Spleen (tissue), 11 donors: ENCODE results near the gene TYMP. TPM values are rescaled to one million over a fixed set of nuclear protein-coding genes. Genes with fewer than 3 reads are reported as not detected.

Experiments
- DNase-seq: peaks from one replicate; pipeline ENCODE4 v3.0.0-alpha.2; 2020
- H3K27ac ChIP-seq, 8 donors: fragments of 200-600 bp; sonication (generic) in 7 of 8; 1 replicate in 4 of 8; 2 replicates in 4 of 8; pipeline versions ENCODE4 v1.5.0 to v1.8.0; 2016 to 2021; ENCODE audit warnings: inconsistent platforms in 4 of 8, mild to moderate bottlenecking in 4 of 8, moderate library complexity in 1 of 8
- H3K27me3 ChIP-seq, 7 donors: fragments of 200-600 bp; sonication (generic) in 6 of 7; replicated peaks in 1 of 7; 1 replicate in 4 of 7; 2 replicates in 3 of 7; pipeline versions ENCODE4 v1.5.0 to v1.8.0; 2016 to 2021; ENCODE audit warnings: inconsistent platforms in 3 of 7, mild to moderate bottlenecking in 1 of 7
- H3K36me3 ChIP-seq, 6 donors: fragments of 200-600 bp; sonication (generic) in 5 of 6; 1 replicate in 4 of 6; 2 replicates in 2 of 6; pipeline versions ENCODE4 v1.5.0 to v1.8.0; 2016 to 2021; ENCODE audit warnings: inconsistent platforms in 2 of 6
- H3K4me1 ChIP-seq, 6 donors: fragments of 200-600 bp; sonication (generic) in 5 of 6; 1 replicate in 3 of 6; 2 replicates in 3 of 6; pipeline versions ENCODE4 v1.5.0 to v1.8.0; 2016 to 2021; ENCODE audit warnings: inconsistent platforms in 3 of 6
- H3K4me3 ChIP-seq, 8 donors: fragments of 200-600 bp; sonication (generic) in 7 of 8; 1 replicate in 4 of 8; 2 replicates in 4 of 8; pipeline versions ENCODE4 v1.5.0 to v1.8.0; 2016 to 2021; ENCODE audit warnings: inconsistent platforms in 4 of 8, mild to moderate bottlenecking in 4 of 8, moderate library complexity in 2 of 8
- H3K9me3 ChIP-seq, 8 donors: fragments of 200-600 bp; sonication (generic) in 7 of 8; 1 replicate in 4 of 8; 2 replicates in 4 of 8; pipeline versions ENCODE4 v1.5.0 to v1.8.0; 2016 to 2021; ENCODE audit warnings: inconsistent platforms in 4 of 8
- CTCF ChIP-seq, 11 experiments: fragments of 200-600 bp in 7 of 11; fragments of 450-650 bp in 4 of 11; sonication (generic) in 4 of 11; IDR thresholded peaks in 8 of 11; conservative IDR thresholded peaks in 3 of 11; 1 replicate in 7 of 11; 2 replicates in 4 of 11; pipeline versions ENCODE4 v1.4.0 to v1.8.0; 2016 to 2021; ENCODE audit warnings: antibody characterized with exemption in 11 of 11, inconsistent platforms in 4 of 11, mild to moderate bottlenecking in 1 of 11
- POLR2A ChIP-seq, 3 donors: fragments of 450-650 bp; IDR thresholded peaks; one replicate each; pipeline ENCODE4 v1.5.1; 2017; ENCODE audit warnings: antibody characterized with exemption in 3 of 3, mild to moderate bottlenecking in 1 of 3
- POLR2AphosphoS5 ChIP-seq, 3 donors: sonication (generic); formaldehyde crosslinking; IDR thresholded peaks; one replicate each; pipeline ENCODE4 v1.5.1; 2017; ENCODE audit warnings: antibody characterized with exemption in 3 of 3
- WGBS, 5 donors: extraction: QIAGEN DNeasy Blood & Tissue Kit in 3 of 5; methylation state at CpG; one replicate each; pipeline versions ENCODE4 v1.1.5 to v1.1.7; 2013 to 2018; 5-methylcytosine and 5-hydroxymethylcytosine counted together
- intact Hi-C: fragments of 100-400 bp; cut with DNase I; formaldehyde crosslinking; loops from one replicate; pipeline ENCODE4 v1.15.0; 2023; ENCODE audit warnings: low total_unique reads
- polyA plus RNA-seq, 3 donors: library from polyadenylated mRNA; stranded (reverse); fragments of 200-250 nt; gene quantifications; one replicate each; pipeline ENCODE4 v1.2.1, GENCODE V29; 2013
- total RNA-seq, 7 donors: library from RNA; depleted of rRNA in 3 of 7; stranded (reverse); fragments of >200 nt in 3 of 7; fragmentation: NEBNext Ultra II Directional in 4 of 7; extraction: Animal tissue kit (Norgen Biotek cat#: 25700) in 4 of 7; gene quantifications; one replicate each; pipeline versions ENCODE4 v1.1.0 to v1.2.1, GENCODE V29; 2016 to 2021
- donor health status: healthy with polysubstance abuse.
- donor health status: DM: no; HTN: no; CAD: no; lungs with moderate emphysema.
- donor health status: DM: no; HTN: no; CAD: no.
- donor health status: Bipolar disorder and iron deficiency.
- donor health status: healthy.
- donor health status: DM: no; HTN: no; CAD: no.
- donor health status: DM: yes; HTN: yes; CAD: no.

The TYMP gene
- total and polyA plus RNA-seq, 10 donors = 73.7 to 284 (median 145) TPM

- peak in 1 of 3 donors; percentile 32 for TF ChIP-seq POLR2A (IDR thresholded peaks at IDR 0.05)
- peak in 5 of 11 experiments; percentile 7 to 46 (median 29) for TF ChIP-seq CTCF (IDR thresholded peaks at IDR 0.05 in 8 of 11, conservative IDR thresholded peaks at IDR 0.05 in 3 of 11)
- peak; percentile 65 to 83 (median 72) for TF ChIP-seq POLR2AphosphoS5 (IDR thresholded peaks at IDR 0.05)
- DNase-seq = peak; percentile 92
- Histone ChIP-seq H3K4me3 (peak overlapping the region; percentile 26 to 70 (median 46)), H3K27me3 (peaks cover 0 to 34% (median 14%) of the 10 kb centered on the region in 7 donors), H3K4me1 (peaks cover 20 to 76% (median 54%) of the 10 kb centered on the region in 6 donors), H3K36me3 (no peaks in the 10 kb centered on the region), H3K27ac (peak overlapping the region; percentile 37 to 87 (median 77)), H3K9me3 (no peaks in the 10 kb centered on the region)
- WGBS, 5 donors = 6 to 17% (median 8%) methylated on average over 6 to 56 of the region's 56 CpGs
- intact Hi-C loops = no loop called here
These were observed 18.5 kb upstream of the TYMP start for GRCh38 chr22:50548040-50548920.

- no peak for TF ChIP-seq POLR2AphosphoS5 (IDR thresholded peaks at IDR 0.05)
- TF ChIP-seq CTCF (IDR thresholded peaks at IDR 0.05 in 8 of 11, conservative IDR thresholded peaks at IDR 0.05 in 3 of 11) = no peak
- no peak for TF ChIP-seq POLR2A (IDR thresholded peaks at IDR 0.05)
- H3K36me3 ChIP-seq = no peaks in the 10 kb centered on the region
- WGBS, 5 donors = 42 to 81% (median 62%) methylated on average over 25 to 35 of the region's 35 CpGs
- peak overlapping the region in 2 of 8 donors; percentile 83 to 87 for H3K27ac ChIP-seq
- DNase-seq = peak; percentile 78
- no peak overlapping the region for H3K4me3 ChIP-seq
- H3K4me1 ChIP-seq = peaks cover 20 to 84% (median 57%) of the 10 kb centered on the region in 6 donors
- peaks cover 0 to 34% (median 14%) of the 10 kb centered on the region in 7 donors for H3K27me3 ChIP-seq
- intact Hi-C loops = no loop called here
- H3K9me3 ChIP-seq = no peaks in the 10 kb centered on the region
These were observed 17.6 kb upstream of the TYMP start for GRCh38 chr22:50547263-50547985.

- TF ChIP-seq POLR2A (IDR thresholded peaks at IDR 0.05) = no peak
- TF ChIP-seq CTCF (IDR thresholded peaks at IDR 0.05 in 8 of 11, conservative IDR thresholded peaks at IDR 0.05 in 3 of 11) = no peak
- no peak for TF ChIP-seq POLR2AphosphoS5 (IDR thresholded peaks at IDR 0.05)
- Histone ChIP-seq H3K27me3 (peaks cover 0 to 34% (median 14%) of the 10 kb centered on the region in 7 donors), H3K4me1 (peaks cover 20 to 93% (median 57%) of the 10 kb centered on the region in 6 donors)
These were observed 16.8 kb upstream of the TYMP start for GRCh38 chr22:50546326-50547262.

More at GRCh38 chr22:50546326-50547262, 16.8 kb upstream of the TYMP start:
- H3K27ac ChIP-seq = peak overlapping the region in 2 of 8 donors; percentile 99
- 70 to 87% (median 82%) methylated on average over 42 to 78 of the region's 78 CpGs for WGBS, 5 donors
- no peaks in the 10 kb centered on the region for H3K36me3 ChIP-seq
- DNase-seq = peak; percentile 84
- no peaks in the 10 kb centered on the region for H3K9me3 ChIP-seq
- H3K4me3 ChIP-seq = no peak overlapping the region
- intact Hi-C loops = no loop called here
